H54 (cell line): Measurements from ENCODE around the gene SLC39A6.
"Not testable (repeated sequence)": the region's sequence is repeated elsewhere in the genome, so short reads cannot be mapped to it uniquely, and the experiment has no call there.

Experiments used
- DNase-seq: peaks from one replicate; pipeline ENCODE4 v3.0.0; 2011; ENCODE audit warnings: low spot score, mixed read lengths; ENCODE audit not compliant: insufficient read length
- FAIRE-seq: peaks from 3 replicates; lab custom pipeline; 2011; peaks lifted over from hg19 to GRCh38; lab: Jason Lieb, UNC
- POLR2A ChIP-seq: IDR thresholded peaks from 2 replicates; pipeline ENCODE4 v1.6.1; 2011; ENCODE audit warnings: low read depth, mild to moderate bottlenecking, low read length

SLC39A6 gene

DNA sequence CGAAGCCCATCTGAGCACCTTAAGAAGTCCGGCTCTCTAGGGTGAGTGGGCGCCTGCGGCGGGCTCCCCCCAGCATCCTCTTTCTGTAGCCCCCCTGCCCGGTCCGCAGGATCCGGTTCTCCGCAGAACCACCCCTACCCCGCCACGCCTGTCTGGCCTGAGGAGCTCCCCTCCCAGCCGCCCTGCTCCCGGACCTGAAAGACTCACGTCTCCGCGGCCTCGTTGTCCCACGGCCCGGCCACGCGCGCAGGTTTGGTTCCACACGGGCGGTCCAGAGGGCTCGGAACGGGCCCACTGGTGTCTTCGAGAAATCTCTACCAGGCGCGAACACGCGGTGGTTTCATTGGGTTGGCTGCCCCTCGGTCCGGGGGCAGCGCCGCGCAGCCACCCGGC lies 237 bp downstream of the SLC39A6 start:
- no peak for DNase-seq
- TF ChIP-seq POLR2A = no peak
- FAIRE-seq = no peak

DNA sequence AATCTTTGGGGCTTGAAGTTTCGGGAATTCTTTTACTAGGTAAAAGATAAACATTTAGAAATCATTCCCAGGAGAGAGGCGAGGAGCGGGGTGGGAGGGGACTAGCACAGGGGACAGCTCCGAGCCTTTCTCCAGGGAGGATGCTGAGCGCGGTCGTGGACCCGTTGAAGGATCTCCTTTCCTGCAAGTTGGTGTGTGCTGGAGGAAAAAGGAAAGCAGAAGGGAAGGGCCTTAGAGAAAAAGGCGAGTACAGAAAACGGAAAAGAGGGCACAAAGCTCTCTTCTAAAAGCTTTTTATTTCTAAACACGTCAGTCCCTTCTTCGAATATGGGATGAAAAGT lies 640 bp downstream of the SLC39A6 start:
- DNase-seq (no peak), FAIRE-seq (no peak)
- TF ChIP-seq POLR2A = no peak

DNA sequence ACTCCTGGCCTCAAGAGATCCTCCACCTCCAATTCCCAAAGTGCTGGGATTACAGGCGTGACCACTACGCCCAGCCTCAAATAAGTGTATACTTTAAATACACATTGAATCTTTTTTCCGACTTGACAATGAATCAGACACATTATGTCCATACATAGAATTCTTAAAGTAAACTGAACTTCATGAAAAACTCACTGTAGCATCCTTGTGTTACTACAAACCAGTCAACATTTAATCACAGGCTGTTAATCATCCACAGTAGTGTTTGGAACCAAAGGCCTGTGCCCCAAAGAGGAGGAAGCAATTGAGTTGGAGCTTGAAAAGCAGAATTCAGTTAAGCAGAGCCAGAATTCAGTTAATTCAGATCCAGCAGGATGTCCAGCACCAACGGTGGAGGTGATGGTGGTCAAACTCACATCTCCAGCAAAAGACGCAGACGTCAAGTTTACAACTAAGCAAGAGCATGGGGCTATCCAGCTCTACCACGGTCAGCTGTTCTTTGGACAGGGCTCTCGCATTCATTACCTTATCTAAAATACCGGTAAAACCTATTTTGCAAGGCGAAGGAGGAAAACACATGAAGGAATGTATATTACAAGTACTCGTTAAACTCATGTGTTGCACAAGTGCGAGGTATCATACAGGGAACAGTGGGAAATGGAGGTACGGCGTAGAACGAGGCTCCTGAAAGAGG lies 1.2 kb downstream of the SLC39A6 start:
- DNase-seq = no peak
- FAIRE-seq = no peak
- no peak for TF ChIP-seq POLR2A

DNA sequence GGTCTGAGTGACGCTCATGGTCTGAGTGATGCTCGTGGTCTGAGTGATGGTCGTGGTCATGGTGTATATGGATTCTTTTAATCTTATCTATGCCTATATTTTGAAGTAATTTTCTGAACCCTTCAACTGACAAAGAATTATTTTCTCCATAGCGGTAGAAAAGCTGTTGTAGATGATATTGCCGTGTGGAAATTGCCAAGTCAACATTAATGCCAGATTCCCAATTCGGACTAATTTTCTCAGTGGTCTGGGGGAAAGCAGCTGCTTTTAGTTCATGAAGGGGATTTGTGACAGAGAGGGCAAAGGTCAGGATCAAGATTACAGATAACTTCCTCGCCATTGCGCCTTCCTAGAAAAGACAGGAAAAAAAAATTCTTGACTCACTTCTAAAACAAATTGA lies 2.5 kb downstream of the SLC39A6 start:
- DNase-seq = no peak
- FAIRE-seq = no peak
- TF ChIP-seq POLR2A = no peak

DNA sequence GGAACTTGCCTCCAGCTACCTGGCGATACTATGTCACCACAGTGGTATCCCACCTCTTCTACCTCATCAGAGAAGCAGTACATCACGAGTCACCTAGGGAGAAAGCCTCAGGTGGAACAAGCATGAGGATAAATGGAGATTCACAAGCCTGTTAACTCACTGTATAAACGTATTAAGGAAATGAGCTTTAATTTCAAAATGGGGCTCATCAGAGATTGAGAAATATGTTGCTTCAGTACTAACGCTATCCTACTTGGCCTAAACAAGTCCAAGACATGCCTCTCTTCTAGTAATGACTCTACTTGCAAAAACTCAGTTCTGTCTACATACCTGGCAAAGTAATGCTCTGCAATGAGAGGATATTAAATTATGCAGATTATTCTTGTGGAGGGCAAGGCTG lies 4.3 kb downstream of the SLC39A6 start:
- TF ChIP-seq POLR2A = no peak
- FAIRE-seq (no peak), DNase-seq (no peak)

DNA sequence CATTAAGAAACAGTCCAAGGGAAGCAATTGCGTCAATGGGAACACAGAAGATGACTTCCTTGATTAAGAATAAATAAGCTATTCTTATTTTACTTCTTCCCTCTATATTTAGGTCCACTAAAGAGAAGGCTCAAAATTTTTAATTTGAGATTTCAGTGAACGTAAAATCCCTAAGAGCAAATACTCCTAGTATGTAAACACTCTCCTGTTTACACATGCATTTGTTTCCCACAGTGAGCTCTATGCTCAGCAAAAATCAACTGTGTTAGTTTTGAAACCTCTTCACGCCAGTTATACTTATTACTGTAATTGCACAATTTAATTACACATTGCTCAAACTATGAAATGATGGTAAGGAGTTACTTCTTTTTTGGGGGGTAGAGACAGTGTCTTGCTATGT lies 8.8 kb downstream of the SLC39A6 start:
- no peak for DNase-seq
- no peak for FAIRE-seq
- no peak for TF ChIP-seq POLR2A

DNA sequence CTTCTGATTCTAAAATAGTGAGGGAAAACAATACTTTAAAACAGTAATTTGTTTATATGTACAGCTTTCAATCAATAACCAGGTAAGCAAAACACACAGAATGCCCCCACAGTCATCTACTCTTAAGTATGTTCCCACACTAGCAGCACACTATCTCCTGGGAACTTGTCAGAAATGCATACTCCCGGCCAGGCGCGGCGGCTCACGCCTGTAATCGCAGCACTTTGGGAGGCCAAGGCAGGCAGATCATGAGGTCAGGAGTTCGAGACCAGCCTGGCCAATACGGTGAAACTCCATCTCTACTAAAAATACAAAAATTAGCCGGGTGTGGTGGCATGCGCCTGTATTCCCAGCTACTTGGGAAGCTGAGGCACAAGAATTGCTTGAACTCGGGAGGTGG lies 12.4 kb downstream of the SLC39A6 start:
- DNase-seq, FAIRE-seq: not testable (repeated sequence)

DNA sequence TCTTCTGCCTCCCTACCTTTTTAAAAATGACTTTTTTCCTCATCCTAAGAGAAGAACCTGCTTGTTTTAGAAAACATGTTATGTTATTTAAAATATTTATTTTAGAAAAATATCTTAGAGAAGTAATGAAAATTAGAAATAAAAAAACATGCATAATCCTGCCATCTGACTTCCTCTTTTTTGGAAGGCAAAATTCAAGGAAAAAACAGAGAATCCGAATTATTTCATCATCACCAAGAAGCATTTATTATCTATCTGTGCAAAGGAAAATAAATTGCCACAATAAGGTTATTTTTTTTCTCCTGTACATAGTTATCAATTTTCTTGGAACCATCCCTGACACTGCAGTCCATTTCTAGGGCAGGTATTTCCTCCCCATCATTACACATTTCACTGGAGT lies 14.4 kb downstream of the SLC39A6 start:
- no peak for TF ChIP-seq POLR2A
- DNase-seq (no peak), FAIRE-seq (no peak)

DNA sequence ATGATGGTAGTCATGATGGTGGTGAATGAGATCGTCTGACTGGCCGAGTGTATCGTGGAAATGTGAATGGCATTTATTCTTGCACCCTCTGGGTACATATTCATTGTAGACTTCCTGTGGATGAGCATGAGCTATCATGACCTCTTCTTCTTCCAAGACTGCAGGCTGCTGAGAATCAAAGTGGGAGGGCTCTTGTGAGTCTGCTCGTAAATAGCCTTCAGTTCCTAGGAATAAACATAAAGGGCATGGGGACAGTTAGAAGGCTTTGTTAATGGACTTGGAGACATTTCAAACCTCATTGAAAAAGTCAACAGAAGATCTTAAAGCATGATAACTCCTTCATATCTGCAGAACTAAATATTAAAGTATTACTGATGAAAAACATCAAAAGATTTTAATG lies 14.9 kb downstream of the SLC39A6 start:
- FAIRE-seq (no peak), DNase-seq (no peak)
- TF ChIP-seq POLR2A = no peak

DNA sequence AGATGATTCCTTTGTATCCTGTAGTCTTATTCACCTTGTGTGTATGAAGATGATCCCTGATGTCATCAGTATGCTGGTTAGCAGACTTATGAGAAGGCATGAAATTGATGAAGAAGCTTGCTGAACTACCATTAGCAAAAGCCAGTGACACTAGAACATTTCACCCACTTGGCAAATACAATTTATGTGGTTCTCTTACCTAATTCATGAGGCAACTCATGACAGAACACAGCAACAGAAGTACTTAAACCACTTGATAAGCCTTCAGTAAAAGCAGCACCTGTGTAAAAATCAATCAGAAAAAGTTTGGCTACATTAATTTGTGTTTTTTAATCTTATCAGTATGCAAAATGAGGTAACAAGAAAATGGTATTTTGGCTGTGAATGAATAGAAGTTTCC lies 16.8 kb downstream of the SLC39A6 start:
- TF ChIP-seq POLR2A = no peak
- FAIRE-seq = no peak
- DNase-seq = no peak

DNA sequence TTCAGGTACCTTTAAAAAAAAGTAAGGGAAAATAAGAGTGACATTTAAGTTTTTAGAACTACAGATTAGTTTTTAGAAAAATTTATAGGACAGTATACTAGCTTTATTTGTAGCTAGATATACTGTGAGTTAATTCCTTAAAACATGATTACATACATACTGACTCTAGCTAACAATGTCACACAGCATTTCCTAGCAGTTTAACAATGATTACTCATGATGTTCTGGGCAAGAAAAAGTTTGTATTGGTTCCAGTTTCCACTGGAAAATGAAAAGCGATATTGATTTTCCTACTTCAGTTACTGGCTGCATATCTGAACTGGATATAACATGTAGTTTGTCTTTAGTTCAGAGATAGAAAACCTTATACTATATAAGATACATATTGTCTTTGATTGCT lies 19.4 kb downstream of the SLC39A6 start:
- TF ChIP-seq POLR2A = no peak
- FAIRE-seq = no peak
- DNase-seq = no peak

DNA sequence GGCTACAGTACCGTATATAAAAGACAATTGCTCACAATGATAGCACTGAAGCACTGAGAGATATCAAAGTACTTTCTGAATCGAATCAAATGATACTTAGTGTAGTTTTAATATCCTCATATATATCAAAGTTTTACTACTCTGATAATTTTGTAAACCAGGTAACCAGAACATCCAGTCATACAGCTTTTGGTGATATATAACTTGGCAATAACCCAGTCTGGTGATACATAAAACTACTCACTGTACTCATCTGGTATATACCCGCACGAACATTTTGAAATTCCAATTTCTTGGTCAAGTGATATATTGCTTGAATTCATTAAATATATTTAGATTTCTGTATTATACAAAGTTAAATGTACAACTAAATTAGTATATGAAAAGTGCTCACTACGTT lies 20.5 kb downstream of the SLC39A6 start:
- DNase-seq (no peak), FAIRE-seq (no peak)
- no peak for TF ChIP-seq POLR2A

DNA sequence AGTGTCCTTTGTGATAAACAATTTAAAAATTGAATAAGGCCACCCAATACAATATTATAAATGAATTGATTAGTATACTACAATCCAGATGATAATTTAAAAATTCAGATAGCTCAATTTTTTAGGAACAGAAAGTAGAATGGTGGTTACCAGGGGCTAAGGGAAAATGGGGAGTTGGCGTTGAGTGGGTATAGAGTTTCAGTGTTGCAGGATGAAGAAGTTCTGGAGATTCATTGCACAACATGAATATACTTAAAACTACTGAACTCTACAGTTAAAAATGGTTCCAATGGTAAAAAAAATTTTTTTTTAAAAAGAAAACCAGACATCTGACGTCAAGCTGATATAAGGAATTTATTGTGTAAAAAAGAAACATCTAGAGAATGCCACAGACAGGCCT lies 20.9 kb downstream of the SLC39A6 start:
- FAIRE-seq (no peak), DNase-seq (no peak)
- no peak for TF ChIP-seq POLR2A

DNA sequence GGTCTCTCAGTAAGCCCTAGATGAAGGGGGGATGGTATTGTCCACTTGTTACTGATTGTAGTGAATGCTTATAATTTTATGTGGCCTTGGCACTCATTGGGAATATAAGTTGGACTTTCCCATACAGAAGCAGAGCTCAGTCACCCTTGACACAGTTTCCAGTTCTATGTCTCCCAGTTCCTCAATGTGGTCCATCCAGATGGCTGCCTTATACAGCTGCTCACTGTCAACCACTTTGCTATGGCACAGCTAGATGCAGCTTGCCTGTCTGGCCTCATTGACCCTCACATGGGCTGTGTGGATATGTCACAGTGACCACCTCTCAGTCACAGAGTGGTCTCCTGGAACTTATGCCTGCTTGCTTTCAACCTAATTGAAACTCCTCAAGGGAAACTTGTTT lies 21.7 kb downstream of the SLC39A6 start:
- no peak for FAIRE-seq
- DNase-seq = no peak
- TF ChIP-seq POLR2A = no peak

DNA sequence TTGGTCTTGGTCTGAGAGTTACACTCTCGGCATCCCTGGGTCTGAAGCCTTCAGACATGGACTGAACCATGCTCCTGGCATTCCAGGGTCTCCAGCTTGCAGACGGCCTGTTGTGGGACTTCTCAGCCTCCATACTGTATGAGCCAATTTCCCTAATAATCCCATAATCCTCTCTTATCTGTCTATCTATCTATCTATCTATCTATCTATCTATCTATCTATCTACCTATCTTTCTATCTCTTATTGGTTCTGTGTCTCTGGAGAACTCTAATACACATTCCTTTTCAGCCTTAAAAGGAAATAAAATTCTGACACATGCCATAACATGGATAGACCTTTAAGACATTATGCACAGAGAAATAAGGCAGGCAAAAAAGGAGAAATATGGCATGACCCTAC lies 24.4 kb downstream of the SLC39A6 start:
- DNase-seq = no peak
- TF ChIP-seq POLR2A = no peak
- no peak for FAIRE-seq

DNA sequence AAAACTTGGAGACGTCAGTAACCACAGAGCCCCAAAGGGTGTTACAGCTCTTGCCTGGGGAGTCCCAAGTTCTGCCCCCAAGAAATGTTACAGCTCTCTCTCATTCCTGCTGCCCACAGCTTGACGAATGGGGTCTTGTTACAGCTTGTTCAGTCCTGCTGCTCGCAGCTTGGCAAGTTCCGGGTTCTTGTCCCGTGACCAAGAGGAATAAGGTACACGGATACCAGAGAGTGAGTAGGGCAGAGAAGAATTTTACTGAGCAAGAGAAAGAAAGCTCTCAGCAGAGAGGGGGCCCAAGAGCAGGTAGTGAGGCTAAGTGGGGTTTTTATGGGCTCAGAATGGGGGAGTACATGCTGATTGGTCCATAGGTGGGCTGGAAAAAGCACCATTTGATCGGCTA lies 27.2 kb downstream of the SLC39A6 start:
- no peak for FAIRE-seq

More for the DNA sequence above, 27.2 kb downstream of the SLC39A6 start:
- TF ChIP-seq POLR2A = no peak
- DNase-seq = no peak
